Activated T-helper 2 cell treated with anti-CD3 and anti-CD28 coated beads, Interferon-gamma antibody, Interleukin-2, Interleukin-4, amounts not matched to agents 10 μg/mL and 5 μg/mL and 100 μg/mL, durations not matched to agents 14 hours and 24 hours and 36 hours (primary cell): ENCODE data around the gene FKBP1A. TPM values are rescaled to one million over a fixed set of nuclear protein-coding genes. Genes with fewer than 3 reads are reported as not detected.

Experiments
- DNase-seq: peaks from one replicate; pipeline ENCODE4 v3.0.0; 2021; ENCODE audit warnings: low spot score
- H3K27ac Mint-ChIP-seq: one replicate; pipeline ENCODE4 v1.8.0; 2021; ENCODE audit warnings: mixed read lengths
- H3K27me3 Mint-ChIP-seq: one replicate; pipeline ENCODE4 v1.8.0; 2021; ENCODE audit warnings: low read depth, mixed read lengths
- H3K36me3 Mint-ChIP-seq: one replicate; pipeline ENCODE4 v1.8.0; 2021; ENCODE audit warnings: low read depth, mixed read lengths
- H3K4me1 Mint-ChIP-seq: one replicate; pipeline ENCODE4 v1.8.0; 2021; ENCODE audit warnings: low read depth, mixed read lengths
- H3K4me3 Mint-ChIP-seq: one replicate; pipeline ENCODE4 v1.8.0; 2021; ENCODE audit warnings: low read depth, mild to moderate bottlenecking, moderate library complexity, mixed read lengths
- H3K9me3 Mint-ChIP-seq: one replicate; pipeline ENCODE4 v1.8.0; 2021; ENCODE audit warnings: mixed read lengths
- intact Hi-C: fragments of 100-400 bp; cut with micrococcal nuclease; formaldehyde crosslinking; loops from one replicate; pipeline ENCODE4 v1.15.1; 2023
- total RNA-seq: library from RNA; stranded (reverse); gene quantifications from 2 replicates; pipeline ENCODE4 v1.2.3, GENCODE V29; 2022

FKBP1A gene
- total RNA-seq, 1 donor from 2014 or later, result 320 TPM

GRCh38 chr20:1377341-1377871, 15.4 kb downstream of the FKBP1A start:
- intact Hi-C loops, result loop anchor here (1.0 to 2.0 kb wide), 3 partner anchors 12 to 52 kb away; no protein-coding TSS in a partner anchor
- Mint-ChIP-seq H3K27ac (peak overlapping the region; percentile 78), H3K4me3 (peak overlapping the region; percentile 27)

GRCh38 chr20:1376408-1377270, 16.2 kb downstream of the FKBP1A start:
- no peak for DNase-seq
- H3K27me3 Mint-ChIP-seq, result no peaks in the 10 kb centered on the region
- intact Hi-C loops, result loop anchor here (1.0 to 2.0 kb wide), 3 partner anchors 11 to 51 kb away; no protein-coding TSS in a partner anchor
- H3K9me3 Mint-ChIP-seq, result no peaks in the 10 kb centered on the region
- peaks cover 82% of the 10 kb centered on the region for H3K4me1 Mint-ChIP-seq
- H3K4me3 Mint-ChIP-seq, result peak overlapping the region; percentile 27
- H3K36me3 Mint-ChIP-seq, result peaks cover 61% of the 10 kb centered on the region
- peak overlapping the region; percentile 78 for H3K27ac Mint-ChIP-seq

More at GRCh38 chr20:1377341-1377871, 15.4 kb downstream of the FKBP1A start:
- H3K36me3 Mint-ChIP-seq, result peaks cover 53% of the 10 kb centered on the region
- H3K27me3 Mint-ChIP-seq, result no peaks in the 10 kb centered on the region
- no peak for DNase-seq
- peaks cover 81% of the 10 kb centered on the region for H3K4me1 Mint-ChIP-seq
- no peaks in the 10 kb centered on the region for H3K9me3 Mint-ChIP-seq

DNA sequence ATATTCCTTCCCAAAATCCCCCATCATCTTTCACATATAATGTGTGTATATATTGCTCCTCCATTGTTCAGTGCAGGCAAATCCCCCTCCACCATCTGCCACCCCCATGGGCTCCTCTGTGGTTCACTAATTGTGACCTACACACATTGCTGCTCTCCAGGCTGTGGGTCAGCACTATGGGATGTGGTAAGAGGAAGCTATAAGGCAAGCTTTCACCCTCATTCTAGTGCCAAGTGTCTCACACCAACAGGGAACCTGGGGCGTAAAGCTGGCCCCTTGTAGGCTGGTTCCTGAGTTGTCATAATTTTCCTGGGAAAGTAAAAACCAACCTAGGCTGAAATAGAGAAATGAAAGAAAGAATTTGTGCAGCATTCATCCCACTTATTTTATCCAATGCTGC, 16.8 kb downstream of the FKBP1A start:
- Mint-ChIP-seq H3K4me3 (no peak overlapping the region), H3K36me3 (peaks cover 67% of the 10 kb centered on the region), H3K4me1 (peaks cover 82% of the 10 kb centered on the region), H3K9me3 (no peaks in the 10 kb centered on the region), H3K27me3 (no peaks in the 10 kb centered on the region), H3K27ac (peak overlapping the region; percentile 52)
- intact Hi-C loops, result loop anchor here (2.0 kb wide), 1 partner anchor 17 kb away; no protein-coding TSS in a partner anchor
- DNase-seq, result no peak

DNA sequence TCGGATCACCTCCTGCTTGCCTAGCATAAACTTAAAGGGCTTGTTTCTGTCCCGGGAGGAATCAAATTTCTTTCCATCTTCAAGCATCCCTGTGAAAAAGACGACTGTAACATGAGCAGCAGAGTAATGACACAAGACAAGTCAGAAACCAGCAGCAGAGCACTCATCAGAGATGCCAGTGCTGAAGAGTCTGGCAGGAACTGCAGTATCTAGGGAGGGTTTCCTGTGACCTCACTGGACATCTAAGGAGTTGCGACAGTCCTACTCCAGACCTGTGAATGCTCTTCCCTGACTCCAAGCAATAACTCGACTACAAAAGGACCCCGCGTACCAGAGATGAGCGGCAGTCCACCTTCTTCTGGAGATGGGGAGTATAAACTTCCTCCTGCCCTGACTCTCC, 17.3 kb downstream of the FKBP1A start:
- H3K4me1 Mint-ChIP-seq, result peaks cover 78% of the 10 kb centered on the region
- H3K27ac Mint-ChIP-seq, result peak overlapping the region; percentile 52
- intact Hi-C loops, result no loop called here
- H3K4me3 Mint-ChIP-seq, result no peak overlapping the region
- no peaks in the 10 kb centered on the region for H3K27me3 Mint-ChIP-seq
- no peaks in the 10 kb centered on the region for H3K9me3 Mint-ChIP-seq
- H3K36me3 Mint-ChIP-seq, result peaks cover 72% of the 10 kb centered on the region
- no peak for DNase-seq

- no peaks in the 10 kb centered on the region for H3K27me3 Mint-ChIP-seq
- H3K4me3 Mint-ChIP-seq, result no peak overlapping the region
- peaks cover 77% of the 10 kb centered on the region for H3K36me3 Mint-ChIP-seq
- no peak overlapping the region for H3K27ac Mint-ChIP-seq
- H3K9me3 Mint-ChIP-seq, result no peaks in the 10 kb centered on the region
- intact Hi-C loops, result no loop called here
- DNase-seq, result no peak
- H3K4me1 Mint-ChIP-seq, result peaks cover 68% of the 10 kb centered on the region
Measured at GRCh38 chr20:1374246-1374645, 18.6 kb downstream of the FKBP1A start.

- Mint-ChIP-seq H3K27me3 (no peaks in the 10 kb centered on the region), H3K4me3 (no peak overlapping the region), H3K9me3 (no peaks in the 10 kb centered on the region), H3K27ac (no peak overlapping the region), H3K4me1 (peaks cover 65% of the 10 kb centered on the region), H3K36me3 (peaks cover 80% of the 10 kb centered on the region)
- intact Hi-C loops, result no loop called here
- DNase-seq, result no peak
Measured at GRCh38 chr20:1373614-1374013, 19.2 kb downstream of the FKBP1A start.

DNA sequence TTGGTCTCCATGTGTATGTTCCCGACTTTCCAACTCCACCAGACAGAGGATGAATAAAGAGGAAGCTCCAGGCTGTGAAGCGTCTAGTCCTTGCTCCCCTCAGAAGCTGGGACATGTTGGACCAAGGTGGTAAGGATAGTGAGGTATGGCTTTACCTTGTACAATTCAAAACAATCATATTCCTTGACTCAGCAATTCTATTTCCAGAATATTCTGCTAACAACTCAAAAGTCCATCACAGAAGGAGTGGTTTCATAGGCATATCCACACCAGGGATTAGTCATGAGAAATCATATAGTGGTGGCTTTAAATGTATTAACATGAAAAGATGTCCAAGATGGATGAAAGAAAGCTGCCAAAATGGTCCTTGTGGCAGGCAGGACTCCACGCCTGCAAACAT, 19.8 kb downstream of the FKBP1A start:
- Mint-ChIP-seq H3K27me3 (no peaks in the 10 kb centered on the region), H3K9me3 (no peaks in the 10 kb centered on the region), H3K4me3 (no peak overlapping the region), H3K4me1 (peaks cover 59% of the 10 kb centered on the region), H3K36me3 (peaks cover 85% of the 10 kb centered on the region), H3K27ac (peak overlapping the region; percentile 33)
- DNase-seq, result no peak
- intact Hi-C loops, result no loop called here

DNA sequence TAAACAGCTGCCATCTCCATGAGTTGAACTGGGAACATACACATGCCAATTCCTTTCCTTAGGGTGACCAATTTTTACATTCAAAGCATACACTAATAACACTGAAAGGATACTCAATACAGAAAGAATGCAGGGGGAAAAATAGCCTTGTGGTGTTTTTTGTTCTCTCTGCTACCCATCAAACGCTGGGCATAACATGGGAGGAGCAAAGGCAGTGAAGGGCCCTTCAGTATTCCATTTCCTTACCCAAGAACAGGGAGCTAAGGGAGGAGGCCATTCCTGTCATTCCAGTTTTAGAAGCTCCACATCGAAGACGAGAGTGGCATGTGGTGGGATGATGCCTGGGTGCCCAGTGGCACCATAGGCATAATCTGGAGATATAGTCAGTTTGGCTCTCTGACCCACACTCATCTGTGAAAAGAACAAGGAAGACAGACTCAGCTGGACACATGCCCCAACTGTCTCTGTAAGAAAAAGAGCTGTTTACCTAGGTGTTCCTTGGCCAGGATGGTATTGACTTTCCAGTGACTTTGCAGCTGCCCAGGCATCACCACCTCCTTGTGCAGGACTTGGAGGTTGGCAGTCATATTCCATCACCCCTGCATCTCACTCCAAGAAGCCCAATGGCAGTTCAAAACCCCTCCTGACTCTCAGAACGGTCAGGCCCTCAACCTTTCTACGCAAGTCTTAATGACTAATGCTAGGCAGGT, 20.9 kb downstream of the FKBP1A start:
- Mint-ChIP-seq H3K27me3 (no peaks in the 10 kb centered on the region), H3K9me3 (no peaks in the 10 kb centered on the region), H3K4me1 (peaks cover 51% of the 10 kb centered on the region), H3K36me3 (peaks cover 86% of the 10 kb centered on the region), H3K4me3 (no peak overlapping the region), H3K27ac (no peak overlapping the region)
- no peak for DNase-seq
- intact Hi-C loops, result no loop called here

DNA sequence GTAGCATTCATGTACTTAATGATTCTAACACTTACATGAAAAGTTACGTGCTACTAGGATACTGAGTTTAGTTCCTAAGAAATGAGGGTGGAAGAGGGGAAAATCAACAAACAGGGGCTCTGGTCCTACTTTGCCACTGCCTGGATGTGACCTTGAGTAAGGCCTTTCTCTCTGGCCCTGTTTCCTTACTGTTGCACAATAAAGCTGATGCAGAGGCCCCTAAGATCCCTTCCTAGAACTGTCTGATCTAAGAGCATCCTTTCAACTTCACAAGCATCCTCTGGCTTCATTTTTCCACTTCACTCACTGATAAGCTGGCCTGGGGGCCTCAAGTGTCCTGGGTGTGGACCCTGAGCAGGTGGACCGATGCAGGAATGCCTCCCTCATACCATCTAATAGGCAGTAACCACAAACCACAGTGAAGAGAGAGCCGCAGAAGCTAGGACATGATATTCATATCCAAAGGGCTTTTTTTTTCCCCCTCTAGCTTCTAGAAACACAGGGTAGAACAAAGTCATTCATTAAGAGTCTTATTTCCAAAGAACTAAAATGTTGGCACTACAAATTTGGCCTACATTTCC, 21.6 kb downstream of the FKBP1A start:
- peaks cover 88% of the 10 kb centered on the region for H3K36me3 Mint-ChIP-seq
- H3K9me3 Mint-ChIP-seq, result no peaks in the 10 kb centered on the region
- DNase-seq, result no peak
- peaks cover 47% of the 10 kb centered on the region for H3K4me1 Mint-ChIP-seq
- no peaks in the 10 kb centered on the region for H3K27me3 Mint-ChIP-seq
- peak overlapping the region; percentile 68 for H3K27ac Mint-ChIP-seq
- H3K4me3 Mint-ChIP-seq, result no peak overlapping the region
- intact Hi-C loops, result no loop called here

- H3K27ac Mint-ChIP-seq, result peak overlapping the region; percentile 55
- H3K9me3 Mint-ChIP-seq, result no peaks in the 10 kb centered on the region
- peaks cover 86% of the 10 kb centered on the region for H3K36me3 Mint-ChIP-seq
- no peaks in the 10 kb centered on the region for H3K27me3 Mint-ChIP-seq
- intact Hi-C loops, result no loop called here
- peaks cover 41% of the 10 kb centered on the region for H3K4me1 Mint-ChIP-seq
- DNase-seq, result no peak
- no peak overlapping the region for H3K4me3 Mint-ChIP-seq
Measured at GRCh38 chr20:1370548-1371110, 22.2 kb downstream of the FKBP1A start.

GRCh38 chr20:1369970-1370369, 22.9 kb downstream of the FKBP1A start:
- DNase-seq, result no peak
- Mint-ChIP-seq H3K9me3 (peaks cover 4% of the 10 kb centered on the region), H3K36me3 (peaks cover 86% of the 10 kb centered on the region), H3K27me3 (no peaks in the 10 kb centered on the region), H3K27ac (peak overlapping the region; percentile 1), H3K4me3 (no peak overlapping the region), H3K4me1 (peaks cover 45% of the 10 kb centered on the region)
- intact Hi-C loops, result no loop called here

DNA sequence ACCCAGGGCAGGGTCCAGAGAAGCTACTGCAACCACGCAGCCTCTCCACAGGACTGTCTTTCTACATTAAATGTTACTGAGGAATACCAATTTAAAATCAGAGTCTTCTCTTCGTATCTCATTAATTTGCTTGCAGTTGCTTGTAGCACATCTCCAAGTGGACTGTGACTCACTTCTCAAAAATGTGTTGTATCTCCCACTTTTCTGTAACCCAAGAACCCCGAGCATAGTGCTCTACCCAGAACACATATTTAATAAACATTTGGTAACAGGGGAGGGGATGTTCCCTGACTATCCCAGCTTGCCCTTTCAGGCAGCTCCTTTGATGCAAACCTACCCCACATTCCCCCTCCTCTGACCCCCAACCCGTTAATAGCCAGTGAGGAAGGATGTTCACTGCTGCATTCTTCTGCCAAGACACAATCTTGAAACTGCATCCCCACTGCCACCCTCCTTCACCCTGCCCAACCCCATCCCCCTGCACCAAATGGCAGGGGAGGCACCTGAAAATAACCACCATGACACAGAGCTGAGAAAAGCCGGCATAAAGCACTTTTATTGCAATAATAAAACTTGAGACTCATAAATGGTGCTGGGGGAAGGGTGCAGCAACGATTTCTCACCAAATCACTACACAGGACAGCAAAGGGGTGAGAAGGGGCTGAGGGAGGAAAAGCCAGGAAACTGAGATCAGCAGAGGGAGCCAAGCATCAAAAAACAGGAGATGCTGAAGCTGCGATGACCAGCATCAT, 24.2 kb downstream of the FKBP1A start:
- intact Hi-C loops, result no loop called here
- DNase-seq, result no peak
- no peaks in the 10 kb centered on the region for H3K27me3 Mint-ChIP-seq

More for the DNA sequence above, 24.2 kb downstream of the FKBP1A start:
- Mint-ChIP-seq H3K4me3 (no peak overlapping the region), H3K27ac (peak overlapping the region; percentile 37), H3K9me3 (peaks cover 4% of the 10 kb centered on the region), H3K4me1 (peaks cover 53% of the 10 kb centered on the region), H3K36me3 (peaks cover 87% of the 10 kb centered on the region)
